NCI-H2029 treated with DMSO at 0.1 percent for 48 hours (cell line): ENCODE measurements around the gene ZNF14.
A peak's percentile ranks its signal among the peaks of the same experiment; 100 is the strongest.
"Not testable (repeated sequence)": the region's sequence is repeated elsewhere in the genome, so short reads cannot be mapped to it uniquely, and the experiment has no call there.

ENCODE experiments used
- DNase-seq: peaks from one replicate; lab custom pipeline; 2025; lab: John Stamatoyannopoulos, UW

ZNF14 gene

DNA sequence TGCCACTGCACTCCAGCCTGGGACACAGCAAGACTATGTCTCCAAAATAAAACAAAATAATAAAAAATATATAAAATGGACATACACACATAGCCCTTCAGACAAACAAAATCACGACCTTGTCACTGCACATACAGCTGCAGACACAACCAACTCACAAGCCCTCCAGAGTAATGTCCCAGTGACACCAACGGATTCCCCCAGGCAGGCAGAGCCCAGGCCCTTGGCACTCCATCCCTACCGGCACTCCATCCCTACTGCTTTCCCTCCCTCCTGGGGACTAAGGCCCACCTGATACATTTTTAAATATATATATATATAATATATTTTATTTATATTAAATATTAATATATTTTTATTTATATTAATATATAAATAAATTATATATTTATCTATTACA, 45.8 kb downstream of the ZNF14 start:
- no peak for DNase-seq

DNA sequence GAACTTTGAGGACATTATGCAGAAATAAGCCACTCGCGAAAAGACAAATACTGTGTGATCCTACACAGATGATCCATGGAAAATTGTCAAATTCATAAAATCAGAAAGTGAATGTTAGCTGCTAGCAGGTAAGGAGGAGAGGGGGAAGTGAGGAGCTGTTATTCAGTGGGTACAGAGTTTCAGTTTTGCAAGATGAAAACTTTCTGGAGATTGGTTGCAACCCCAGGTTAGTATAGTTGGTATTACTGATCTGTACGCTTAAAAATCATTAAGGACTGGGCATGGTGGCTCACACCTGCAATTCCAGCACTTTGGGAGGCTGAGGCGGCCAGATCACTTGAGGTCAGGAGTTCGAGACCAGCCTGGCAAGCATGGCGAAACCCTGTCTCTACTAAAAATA, 46.3 kb downstream of the ZNF14 start:
- no peak for DNase-seq

- DNase-seq: not testable (repeated sequence)
Measured at GRCh38 chr19:19686119-19686518, 46.8 kb downstream of the ZNF14 start.

DNA sequence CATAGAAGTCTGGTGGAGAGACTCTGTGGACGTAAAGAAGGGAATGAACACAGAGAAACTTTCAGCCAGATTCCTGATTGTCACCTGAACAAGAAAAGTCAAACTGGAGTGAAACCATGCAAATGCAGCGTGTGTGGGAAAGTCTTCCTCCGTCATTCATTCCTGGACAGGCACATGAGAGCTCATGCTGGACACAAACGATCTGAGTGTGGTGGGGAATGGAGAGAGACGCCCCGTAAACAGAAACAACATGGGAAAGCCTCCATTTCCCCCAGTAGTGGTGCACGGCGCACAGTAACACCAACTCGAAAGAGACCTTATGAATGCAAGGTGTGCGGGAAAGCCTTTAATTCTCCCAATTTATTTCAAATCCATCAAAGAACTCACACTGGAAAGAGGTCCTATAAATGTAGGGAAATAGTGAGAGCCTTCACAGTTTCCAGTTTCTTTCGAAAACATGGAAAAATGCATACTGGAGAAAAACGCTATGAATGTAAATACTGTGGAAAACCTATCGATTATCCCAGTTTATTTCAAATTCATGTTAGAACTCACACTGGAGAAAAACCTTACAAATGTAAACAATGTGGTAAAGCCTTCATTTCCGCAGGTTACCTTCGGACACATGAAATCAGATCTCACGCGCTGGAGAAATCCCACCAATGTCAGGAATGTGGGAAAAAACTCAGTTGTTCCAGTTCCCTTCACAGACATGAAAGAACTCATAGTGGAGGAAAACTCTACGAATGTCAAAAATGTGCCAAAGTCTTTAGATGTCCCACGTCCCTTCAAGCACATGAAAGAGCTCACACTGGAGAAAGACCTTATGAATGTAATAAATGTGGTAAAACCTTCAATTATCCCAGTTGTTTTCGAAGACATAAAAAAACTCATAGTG, 53.5 kb downstream of the ZNF14 start:
- DNase-seq: no peak

DNA sequence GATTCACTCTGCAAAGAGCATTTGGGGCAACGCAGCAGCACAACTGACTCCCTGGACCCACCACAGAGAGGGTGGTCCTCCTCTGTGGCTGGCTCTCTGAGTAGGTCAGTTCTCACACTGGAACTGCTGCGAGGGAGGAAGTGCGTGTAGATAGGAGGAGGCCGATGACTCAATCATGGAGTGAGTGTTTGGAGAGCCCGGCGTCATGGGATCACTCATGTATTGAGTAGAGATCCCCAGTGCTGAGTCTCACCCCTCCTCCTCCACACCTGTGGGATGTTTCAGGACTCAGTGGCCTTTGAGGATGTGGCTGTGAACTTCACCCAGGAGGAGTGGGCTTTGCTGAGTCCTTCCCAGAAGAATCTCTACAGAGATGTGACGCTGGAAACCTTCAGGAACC, 55.3 kb downstream of the ZNF14 start:
- DNase-seq: no peak

DNA sequence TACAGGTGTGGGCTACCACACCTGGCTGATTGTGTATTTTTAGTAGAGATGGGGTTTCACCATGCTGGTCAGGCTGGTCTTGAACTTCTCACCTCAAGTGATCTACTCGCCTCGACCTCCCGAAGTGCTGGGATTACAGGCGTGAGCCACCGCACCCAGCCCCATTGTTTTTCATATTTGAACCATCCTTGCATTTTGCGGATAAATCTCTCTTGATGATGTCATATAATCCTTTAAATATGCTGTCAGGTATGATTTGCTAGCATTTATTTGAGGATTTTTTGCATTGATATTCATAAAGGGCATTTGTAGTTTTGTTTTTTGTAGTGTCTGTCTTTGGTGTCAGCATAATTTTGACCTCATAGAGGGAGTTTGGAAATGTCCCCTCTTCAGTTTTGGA, 58.6 kb downstream of the ZNF14 start:
- DNase-seq: no peak

DNA sequence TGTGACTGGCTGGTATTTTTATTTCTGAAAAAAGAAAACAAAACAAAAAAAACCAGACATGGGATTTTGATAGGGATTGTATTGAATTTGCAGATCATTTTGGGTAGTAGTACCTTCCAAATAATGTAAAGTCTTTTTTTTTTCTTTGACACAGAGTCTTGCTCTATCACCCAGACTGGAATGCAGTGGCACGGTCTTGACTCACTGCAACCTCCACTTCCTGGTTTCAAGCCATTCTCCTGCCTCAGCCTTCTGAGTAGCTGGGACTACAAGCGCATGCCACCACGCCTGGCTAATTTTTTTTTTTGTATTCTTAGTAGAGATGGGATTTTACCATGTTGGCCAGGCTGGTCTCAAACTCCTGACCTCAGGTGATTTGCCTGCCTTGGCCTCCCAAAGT, 60.1 kb downstream of the ZNF14 start:
- DNase-seq: no peak

DNA sequence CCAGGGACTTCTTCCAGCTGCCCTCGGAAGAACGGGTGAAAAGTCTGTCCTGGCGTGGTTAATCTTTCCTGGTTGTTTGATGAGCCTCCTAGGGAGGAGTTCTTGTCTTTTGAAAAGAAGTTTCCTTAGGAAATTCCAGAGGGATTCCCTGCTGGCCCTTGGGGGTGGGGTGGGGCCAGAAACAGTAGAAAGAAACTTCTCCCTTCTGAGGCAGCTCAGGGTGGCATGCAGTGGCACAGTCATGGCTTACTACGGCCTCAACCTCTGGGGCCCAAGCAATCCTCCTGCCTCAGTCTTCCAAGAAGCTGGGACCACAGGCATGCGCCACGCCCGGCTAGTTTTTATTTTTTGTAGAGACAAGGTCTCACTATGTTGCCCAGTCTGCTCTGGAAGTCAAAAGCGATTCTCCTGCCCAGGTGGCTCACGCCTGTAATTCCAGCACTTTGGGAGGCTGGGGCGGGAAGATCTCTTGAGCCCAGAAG, 62.8 kb downstream of the ZNF14 start:
- no peak for DNase-seq

DNA sequence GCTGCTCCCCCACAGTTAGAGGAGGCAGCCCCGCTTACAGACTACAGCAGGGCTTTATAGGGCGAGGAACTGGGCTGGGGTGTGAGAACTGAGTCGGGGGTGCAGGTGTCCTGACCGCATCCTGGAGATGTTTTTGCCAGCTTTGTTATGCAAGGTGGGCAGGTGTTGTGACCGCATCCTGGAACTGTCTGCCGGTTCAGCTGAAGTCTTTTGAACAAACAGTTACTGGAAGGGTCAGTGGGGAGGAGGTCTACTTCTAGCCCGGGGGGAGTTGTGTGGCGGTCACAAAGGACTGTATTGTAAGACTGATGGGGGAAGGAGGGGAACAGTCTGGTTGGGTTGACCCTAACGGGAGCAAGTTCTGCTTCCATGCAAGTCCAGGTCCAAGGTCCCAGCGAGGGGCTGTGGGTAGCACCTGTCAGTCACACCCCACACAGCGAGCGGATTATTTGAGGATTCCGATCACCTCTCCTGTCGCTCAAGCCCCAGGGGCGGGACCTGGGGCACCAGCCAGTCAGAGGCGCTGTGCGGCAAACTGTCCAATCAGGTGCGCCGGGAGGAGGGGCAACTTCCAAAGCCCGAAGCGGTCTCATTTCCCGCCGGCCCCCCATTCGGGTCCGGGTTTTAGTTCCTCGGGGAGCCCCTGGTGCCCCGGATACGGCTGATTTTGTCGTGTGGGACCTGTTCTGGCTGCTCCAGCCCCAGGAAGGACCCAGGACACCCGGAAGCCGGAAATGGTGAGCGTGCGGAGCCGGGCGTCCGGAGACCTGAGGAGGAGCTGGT, 64.5 kb downstream of the ZNF14 start, which contains the start of gene ZNF101:
Gene ZNF101 (plus strand): TSS at position 610 of the 783 bp plus-strand sequence. CDS start 125 bp downstream, at position 735.
- DNase-seq: peak; percentile 74

DNA sequence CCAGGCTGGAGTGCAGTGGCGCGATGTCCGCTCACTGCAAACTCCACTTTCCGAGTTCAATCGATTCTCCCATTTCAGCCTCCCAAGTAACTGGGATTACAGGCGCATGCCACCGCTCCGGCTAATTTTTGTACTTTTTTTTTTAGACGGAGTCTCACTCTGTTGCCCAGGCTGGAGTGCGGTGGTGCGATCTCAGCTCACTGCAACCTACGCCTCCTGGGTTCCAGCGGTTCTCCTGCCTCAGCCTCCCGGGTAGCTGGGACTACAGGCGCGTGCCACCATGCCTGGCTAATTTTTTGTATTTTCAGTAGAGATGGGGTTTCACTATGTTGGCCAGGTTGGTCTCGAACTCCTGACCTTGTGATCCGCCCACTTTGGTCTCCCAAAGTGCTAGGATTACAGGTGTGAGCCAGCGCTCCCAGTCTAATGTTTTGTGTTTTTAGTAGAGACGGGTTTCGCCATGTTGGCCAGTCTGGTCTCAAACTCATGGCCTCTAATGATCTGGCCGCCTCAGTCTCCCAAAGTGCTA, 67.4 kb downstream of the ZNF14 start:
- DNase-seq: not testable (repeated sequence)

GRCh38 chr19:19663256-19664120, 69.4 kb downstream of the ZNF14 start, which contains the start of gene ATP13A1:
Gene ATP13A1 (minus strand): TSS chr19:19663676. CDS start chr19:19663666, 10 bp downstream.
- DNase-seq: peak; percentile 89

DNA sequence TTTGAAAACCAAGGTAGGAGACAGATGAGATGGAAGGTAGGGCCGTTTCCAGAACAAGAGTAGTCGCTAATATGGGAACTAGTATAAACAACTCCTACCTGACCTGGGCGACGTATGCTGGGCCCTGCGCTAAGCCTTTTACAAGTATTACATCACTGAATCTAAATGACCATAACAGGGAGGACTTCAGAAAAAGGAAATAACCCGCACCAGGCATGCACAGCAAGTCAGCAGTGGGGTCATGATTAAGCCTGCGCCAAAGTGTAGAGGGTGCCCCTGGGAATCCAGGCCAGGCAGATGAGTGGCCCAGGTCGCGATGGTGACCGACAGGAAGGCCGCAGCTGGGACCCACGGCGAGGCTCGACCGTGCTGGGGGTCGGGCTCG, 70.0 kb downstream of the ZNF14 start:
- DNase-seq: no peak

DNA sequence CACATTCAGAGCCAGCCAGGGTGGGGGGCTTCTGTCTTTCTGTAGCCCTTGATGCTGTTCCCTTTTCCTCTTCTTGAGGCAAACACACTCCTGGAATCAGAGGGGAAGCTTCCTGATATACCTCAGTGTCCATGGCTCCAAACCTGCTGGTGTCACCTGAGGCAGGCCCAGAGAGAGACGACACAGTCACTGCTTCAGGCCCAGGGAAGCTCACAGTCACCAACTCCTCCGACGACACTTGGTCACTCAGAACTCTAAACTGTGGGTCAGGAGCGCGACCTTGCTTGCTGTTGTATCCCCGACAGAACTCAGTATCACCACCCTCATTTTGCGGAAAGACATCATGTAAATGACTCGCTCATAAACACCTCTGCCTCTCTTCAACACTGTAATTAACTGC, 70.6 kb downstream of the ZNF14 start:
- DNase-seq: no peak

- DNase-seq: no peak
Measured at GRCh38 chr19:19661675-19662251, 71.1 kb downstream of the ZNF14 start.

DNA sequence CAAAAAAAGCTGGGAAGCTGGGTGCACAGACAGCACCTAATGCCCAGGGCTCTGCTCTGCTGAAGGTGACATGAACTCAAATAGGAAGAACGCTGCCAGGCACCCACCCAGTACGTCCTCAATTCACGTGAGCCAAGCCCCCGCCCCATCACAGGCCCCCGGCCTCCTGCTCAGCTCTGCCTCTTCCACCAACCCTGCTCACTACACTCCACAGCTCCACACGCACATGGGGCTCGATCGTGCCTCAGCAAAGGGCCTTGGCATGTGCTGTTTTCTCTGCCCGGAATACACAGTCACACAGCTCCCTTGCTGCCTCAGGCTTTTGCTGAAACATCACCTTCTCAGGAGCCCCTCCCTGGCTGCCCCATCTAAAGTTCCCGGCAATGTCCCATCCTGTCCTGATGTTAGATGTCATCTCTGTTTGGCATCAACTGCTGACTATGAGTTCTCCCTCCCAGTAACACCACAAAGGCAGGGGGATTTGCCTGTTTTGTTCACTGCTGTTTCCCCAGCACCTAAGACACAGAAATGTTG, 71.7 kb downstream of the ZNF14 start:
- DNase-seq: no peak
